LNCAP (cell line): ENCODE data around the gene PPIF.

Source experiments
- TF ChIP-seq, protein P1 (sequence below): fragments of 450-650 bp; IDR thresholded peaks from 2 replicates; pipeline ENCODE4 v1.5.1; 2017; ENCODE audit warnings: mild to moderate bottlenecking

PPIF gene

DNA sequence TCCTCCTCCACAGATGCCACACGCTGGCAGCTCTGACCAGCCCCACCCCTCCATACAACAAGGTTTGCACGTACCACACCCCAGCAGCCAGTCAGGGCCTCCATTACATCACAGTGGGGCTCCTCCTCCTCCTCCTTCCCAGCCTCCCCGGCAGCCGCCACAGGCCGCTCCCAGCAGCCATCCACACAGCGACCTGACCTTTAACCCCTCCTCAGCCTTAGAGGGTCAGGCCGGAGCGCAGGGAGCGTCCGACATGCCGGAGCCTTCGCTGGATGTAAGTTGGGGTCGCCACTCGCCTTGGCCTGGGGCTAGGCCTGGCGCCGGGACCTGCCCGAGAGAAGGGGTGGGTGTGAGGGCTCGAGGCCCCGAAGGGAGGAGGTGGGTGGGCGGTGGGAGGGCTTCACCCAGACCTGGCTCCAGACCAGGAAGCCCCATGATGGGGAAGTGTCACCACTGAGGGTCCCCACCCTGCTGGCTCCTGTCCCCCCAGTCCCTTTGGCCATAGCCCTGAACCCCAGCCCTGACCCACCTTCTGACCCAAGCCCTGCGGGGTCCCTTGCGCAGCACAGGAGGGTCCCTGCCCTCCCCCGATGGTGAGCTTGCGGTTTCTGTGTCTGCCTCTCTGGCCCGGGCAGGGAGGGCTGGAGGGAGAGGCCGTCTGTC is 36.2 kb upstream of the PPIF start:
- TF ChIP-seq, protein P1, sequence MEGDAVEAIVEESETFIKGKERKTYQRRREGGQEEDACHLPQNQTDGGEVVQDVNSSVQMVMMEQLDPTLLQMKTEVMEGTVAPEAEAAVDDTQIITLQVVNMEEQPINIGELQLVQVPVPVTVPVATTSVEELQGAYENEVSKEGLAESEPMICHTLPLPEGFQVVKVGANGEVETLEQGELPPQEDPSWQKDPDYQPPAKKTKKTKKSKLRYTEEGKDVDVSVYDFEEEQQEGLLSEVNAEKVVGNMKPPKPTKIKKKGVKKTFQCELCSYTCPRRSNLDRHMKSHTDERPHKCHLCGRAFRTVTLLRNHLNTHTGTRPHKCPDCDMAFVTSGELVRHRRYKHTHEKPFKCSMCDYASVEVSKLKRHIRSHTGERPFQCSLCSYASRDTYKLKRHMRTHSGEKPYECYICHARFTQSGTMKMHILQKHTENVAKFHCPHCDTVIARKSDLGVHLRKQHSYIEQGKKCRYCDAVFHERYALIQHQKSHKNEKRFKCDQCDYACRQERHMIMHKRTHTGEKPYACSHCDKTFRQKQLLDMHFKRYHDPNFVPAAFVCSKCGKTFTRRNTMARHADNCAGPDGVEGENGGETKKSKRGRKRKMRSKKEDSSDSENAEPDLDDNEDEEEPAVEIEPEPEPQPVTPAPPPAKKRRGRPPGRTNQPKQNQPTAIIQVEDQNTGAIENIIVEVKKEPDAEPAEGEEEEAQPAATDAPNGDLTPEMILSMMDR: no peak

DNA sequence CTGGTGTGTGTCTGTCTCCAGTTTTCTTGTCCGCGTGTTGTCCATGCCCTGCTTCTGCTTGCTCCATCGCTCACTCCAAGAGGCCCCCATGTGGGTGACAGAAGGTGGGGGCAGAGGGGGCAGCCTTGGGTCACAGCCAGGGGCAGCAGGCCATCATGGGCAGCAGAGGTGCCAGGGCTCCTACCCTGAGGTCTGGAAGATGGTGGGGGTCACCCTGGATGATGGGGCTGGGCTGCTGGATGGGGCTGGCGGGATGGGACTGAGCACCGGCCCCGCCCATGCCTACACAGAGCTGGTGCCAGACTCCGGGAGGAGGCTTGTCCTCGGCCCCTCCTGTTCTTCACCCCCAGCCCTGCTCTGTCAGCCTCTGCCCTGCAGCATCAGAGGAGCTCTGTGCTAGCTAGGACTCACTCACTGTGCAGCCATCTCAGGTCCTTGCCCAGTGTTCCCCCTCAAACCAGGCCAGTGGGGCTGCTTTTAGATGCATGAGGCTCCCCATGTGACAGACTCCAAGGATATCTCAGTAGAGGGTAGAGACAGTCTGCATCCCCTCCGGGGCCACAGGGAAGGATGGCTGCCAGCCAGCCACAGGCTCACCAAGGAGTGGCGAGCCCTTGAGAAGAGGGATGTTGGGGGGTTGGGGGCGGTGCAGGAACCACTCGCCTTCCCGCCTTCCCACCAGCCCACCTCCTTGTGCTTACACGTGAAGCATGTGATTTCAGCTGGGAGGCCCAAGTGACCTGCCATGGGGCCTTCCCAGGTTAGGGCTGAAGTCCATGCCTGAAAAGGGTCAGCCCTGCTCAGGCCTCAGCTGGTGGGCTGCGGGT is 35.5 kb upstream of the PPIF start:
- TF ChIP-seq, protein P1: no peak

DNA sequence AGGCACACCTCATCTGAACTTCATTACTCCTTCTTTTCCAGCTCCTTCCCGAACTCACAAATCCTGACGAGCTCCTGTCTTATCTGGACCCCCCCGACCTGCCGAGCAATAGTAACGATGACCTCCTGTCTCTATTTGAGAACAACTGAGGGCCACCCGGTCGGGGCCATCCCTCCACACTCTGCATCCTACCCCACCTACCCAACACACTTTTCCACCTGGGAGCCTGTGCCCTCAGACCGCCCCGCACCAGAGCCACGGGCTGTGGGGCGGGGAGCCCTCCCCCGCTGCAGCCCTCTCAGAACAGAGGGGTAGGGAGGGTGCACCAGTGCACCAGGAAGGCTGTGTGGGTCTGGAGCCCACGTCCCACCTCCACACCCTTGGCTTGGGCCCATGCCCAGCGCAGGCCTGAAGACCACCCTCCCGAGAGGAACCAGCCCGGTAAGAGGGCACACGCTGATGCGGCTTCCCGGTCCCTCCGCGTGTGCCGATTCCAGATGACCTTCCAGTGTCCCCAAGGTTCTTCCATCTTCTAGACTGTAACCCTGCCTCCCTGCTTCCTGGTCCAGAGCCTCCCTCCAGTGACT is 34.6 kb upstream of the PPIF start:
- TF ChIP-seq, protein P1: no peak

DNA sequence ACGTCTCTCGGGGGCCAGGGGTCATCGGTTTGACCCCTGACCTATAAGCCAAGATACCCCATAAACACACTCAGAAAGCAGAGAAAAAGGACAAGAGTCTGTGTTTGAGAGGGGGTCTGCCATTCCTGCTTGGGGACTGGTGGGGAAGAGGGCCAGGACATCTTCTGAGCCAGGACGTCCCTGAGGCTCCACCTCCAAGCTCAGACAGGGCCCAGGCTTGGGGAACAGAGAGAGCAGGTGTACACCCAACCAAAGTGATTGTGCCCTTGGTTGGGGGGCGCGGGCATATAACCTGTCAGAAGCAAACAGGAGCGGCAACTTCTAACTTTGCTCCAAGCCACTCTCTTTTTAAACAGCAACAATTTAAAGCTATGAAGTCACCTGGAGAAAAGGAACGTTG is 33.9 kb upstream of the PPIF start:
- TF ChIP-seq, protein P1: no peak

DNA sequence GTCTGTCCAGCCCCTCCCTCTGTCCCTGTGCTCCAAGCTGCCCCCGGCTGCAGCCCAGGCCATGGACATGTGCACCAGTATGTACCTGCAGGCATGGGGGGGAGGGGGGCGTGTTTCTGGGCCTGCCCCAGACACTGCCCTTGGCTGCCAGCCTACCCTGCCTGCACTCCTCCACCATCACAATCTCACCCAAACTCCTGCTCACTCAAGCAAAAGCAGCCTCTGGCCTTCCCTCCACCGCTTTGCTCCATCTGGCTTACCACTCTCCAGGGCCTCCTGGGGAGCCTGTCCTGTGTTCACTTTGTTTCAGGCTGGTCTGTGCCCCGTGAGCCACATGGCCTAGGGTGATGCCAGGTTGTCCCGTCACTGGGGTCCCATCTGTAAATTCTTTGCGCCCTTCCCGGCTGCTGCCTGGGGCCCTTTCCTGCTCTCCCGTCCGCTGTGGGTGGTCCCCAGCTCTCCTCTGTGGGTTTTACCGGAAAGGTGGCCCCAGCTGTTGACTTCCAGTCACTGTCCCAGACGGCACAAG is 33.3 kb upstream of the PPIF start:
- TF ChIP-seq, protein P1: no peak

DNA sequence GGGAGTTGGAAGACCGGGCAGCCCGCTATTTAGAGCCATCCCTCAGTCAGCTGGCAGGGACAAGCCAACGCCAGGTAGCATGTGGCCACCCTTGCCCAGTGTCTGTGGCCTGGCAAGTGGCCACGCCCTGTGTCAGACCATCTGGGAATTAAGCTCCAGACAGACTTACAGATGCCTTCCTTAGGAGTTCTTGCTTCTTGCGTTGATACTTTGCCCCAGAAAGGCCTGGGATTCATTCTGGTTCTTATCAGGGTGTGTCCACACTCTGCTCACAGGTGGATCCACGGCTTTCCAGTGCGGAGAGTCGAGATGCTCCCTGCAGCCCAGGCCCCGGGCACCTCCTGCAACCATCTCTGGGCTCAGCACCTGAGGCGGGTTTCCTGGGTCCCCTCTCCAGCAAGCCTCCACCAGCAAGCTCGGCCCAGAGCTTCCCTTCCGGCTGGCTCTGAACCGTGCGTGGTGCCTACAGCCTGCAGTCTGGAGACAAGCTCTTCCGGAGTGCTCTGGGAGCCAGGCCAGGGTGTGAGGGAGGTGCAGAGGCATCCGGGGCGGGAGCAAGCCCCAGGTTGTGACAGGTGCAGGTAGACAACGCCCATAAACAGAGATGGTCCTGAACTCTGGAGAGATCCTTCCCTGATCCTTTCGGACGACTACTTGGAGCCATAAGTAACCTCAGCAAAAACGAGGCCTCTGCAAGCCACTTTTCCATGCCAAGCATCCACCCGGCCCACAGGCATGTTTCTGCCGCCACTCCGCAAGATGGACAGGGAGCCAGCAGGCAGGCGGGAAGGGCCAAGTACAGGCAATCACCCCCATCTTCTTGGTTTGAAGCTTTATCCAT is 32.3 kb upstream of the PPIF start:
- TF ChIP-seq, protein P1: no peak

DNA sequence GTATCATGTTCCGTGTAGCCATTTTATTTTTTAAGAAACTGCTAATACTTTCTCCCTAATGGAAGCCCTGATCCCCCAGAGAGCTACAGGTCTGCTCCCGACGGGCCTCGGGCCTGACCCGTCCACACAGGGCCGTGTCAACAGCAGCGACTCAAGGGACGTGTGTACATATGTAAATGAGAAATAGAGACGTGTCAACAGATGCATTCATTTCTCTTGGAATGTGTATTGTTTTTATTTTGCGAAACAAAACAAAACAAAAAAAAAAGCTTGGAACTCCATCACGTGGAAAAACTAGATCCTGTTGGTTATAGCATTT is 31.7 kb upstream of the PPIF start:
- TF ChIP-seq, protein P1: no peak
